Activated CD8-positive, alpha-beta memory T cell treated with anti-CD3 and anti-CD28 coated beads, Interleukin-2, amount 50 U/mL, for 48 hours (primary cell): Measurements from ENCODE around the gene PLCD4.

Experiments
- DNase-seq: peaks from one replicate; pipeline ENCODE4 v3.0.0-alpha.2; 2020

Gene PLCD4

GRCh38 chr2:218622606-218623365 is 15.1 kb downstream of the PLCD4 start:
- no peak for DNase-seq

GRCh38 chr2:218623366-218623705 is 15.6 kb downstream of the PLCD4 start:
- DNase-seq = no peak

- DNase-seq = no peak
Measured at GRCh38 chr2:218626369-218626768, 18.7 kb downstream of the PLCD4 start.

- no peak for DNase-seq
Measured at GRCh38 chr2:218627939-218628338, 20.2 kb downstream of the PLCD4 start.

GRCh38 chr2:218631837-218632236 is 24.1 kb downstream of the PLCD4 start:
- no peak for DNase-seq

GRCh38 chr2:218635719-218636118 is 28.0 kb downstream of the PLCD4 start:
- no peak for DNase-seq

- no peak for DNase-seq
Measured at GRCh38 chr2:218638372-218638771, 30.7 kb downstream of the PLCD4 start.

- no peak for DNase-seq
Measured at GRCh38 chr2:218642121-218642656, 34.5 kb downstream of the PLCD4 start.

GRCh38 chr2:218642786-218643185 is 35.1 kb downstream of the PLCD4 start:
- DNase-seq = no peak

- DNase-seq = no peak
Measured at GRCh38 chr2:218643751-218644310, 36.1 kb downstream of the PLCD4 start.

GRCh38 chr2:218644721-218645120 is 37.0 kb downstream of the PLCD4 start:
- no peak for DNase-seq

GRCh38 chr2:218645126-218645525 is 37.4 kb downstream of the PLCD4 start:
- DNase-seq = no peak

GRCh38 chr2:218648088-218648786 is 40.5 kb downstream of the PLCD4 start:
- DNase-seq = no peak

- DNase-seq = no peak
Measured at GRCh38 chr2:218648787-218649100, 41.0 kb downstream of the PLCD4 start.

GRCh38 chr2:218655751-218656150 is 48.1 kb downstream of the PLCD4 start:
- DNase-seq = no peak

GRCh38 chr2:218658671-218659257 is 51.1 kb downstream of the PLCD4 start:
- DNase-seq = peak; percentile 79

- DNase-seq = peak; percentile 96
Measured at GRCh38 chr2:218659258-218659987, 51.7 kb downstream of the PLCD4 start, which contains the start of the genes BCS1L and ZNF142. TSS of gene BCS1L (plus strand) at chr2:218659683. CDS start at chr2:218660988, 1,305 bp downstream. TSS of gene ZNF142 (minus strand) at chr2:218659623. CDS start at chr2:218656429, 3,194 bp downstream.

GRCh38 chr2:218659988-218660358 is 52.3 kb downstream of the PLCD4 start:
- DNase-seq = no peak

- no peak for DNase-seq
Measured at GRCh38 chr2:218662377-218662776, 54.7 kb downstream of the PLCD4 start.

GRCh38 chr2:218662827-218663226 is 55.1 kb downstream of the PLCD4 start:
- no peak for DNase-seq

- no peak for DNase-seq
Measured at GRCh38 chr2:218663901-218664300, 56.2 kb downstream of the PLCD4 start.

- no peak for DNase-seq
Measured at GRCh38 chr2:218664653-218665052, 57.0 kb downstream of the PLCD4 start.

GRCh38 chr2:218671097-218671653 is 63.5 kb downstream of the PLCD4 start:
- DNase-seq = no peak
